GM18508 (cell line): Measurements from ENCODE around the gene PEX13.
A peak's percentile ranks its signal among the peaks of the same experiment; 100 is the strongest.

Experiments
- ATAC-seq: cut with Tn5 transposase; IDR thresholded peaks from one replicate; pipeline ENCODE4 v1.9.1; 2021; ENCODE audit warnings: moderate number of reproducible peaks; ENCODE audit not compliant: insufficient read depth, unreplicated experiment

The PEX13 gene

DNA sequence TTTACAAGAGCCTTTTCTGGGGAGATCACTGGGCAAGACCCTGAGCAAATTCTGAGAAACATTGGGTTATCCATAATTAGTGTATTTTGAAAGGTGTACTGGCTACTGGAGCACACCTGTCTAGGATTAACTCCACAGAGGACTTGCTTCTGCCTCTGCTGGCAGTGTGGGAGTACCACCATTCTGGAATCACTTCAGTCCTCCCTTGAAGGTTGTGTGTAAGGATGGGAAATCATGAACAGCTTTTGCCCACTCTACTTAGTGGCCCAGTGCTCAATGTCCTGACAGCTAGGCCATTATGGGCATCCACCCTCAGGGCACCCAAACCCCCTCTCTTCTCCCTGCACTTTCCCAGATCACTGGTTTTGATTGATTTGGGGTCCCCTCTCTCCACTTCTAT is 40.0 kb downstream of the PEX13 start:
- ATAC-seq = no peak

- no peak for ATAC-seq
These were observed 41.9 kb downstream of the PEX13 start for GRCh38 chr2:61059382-61059781.

DNA sequence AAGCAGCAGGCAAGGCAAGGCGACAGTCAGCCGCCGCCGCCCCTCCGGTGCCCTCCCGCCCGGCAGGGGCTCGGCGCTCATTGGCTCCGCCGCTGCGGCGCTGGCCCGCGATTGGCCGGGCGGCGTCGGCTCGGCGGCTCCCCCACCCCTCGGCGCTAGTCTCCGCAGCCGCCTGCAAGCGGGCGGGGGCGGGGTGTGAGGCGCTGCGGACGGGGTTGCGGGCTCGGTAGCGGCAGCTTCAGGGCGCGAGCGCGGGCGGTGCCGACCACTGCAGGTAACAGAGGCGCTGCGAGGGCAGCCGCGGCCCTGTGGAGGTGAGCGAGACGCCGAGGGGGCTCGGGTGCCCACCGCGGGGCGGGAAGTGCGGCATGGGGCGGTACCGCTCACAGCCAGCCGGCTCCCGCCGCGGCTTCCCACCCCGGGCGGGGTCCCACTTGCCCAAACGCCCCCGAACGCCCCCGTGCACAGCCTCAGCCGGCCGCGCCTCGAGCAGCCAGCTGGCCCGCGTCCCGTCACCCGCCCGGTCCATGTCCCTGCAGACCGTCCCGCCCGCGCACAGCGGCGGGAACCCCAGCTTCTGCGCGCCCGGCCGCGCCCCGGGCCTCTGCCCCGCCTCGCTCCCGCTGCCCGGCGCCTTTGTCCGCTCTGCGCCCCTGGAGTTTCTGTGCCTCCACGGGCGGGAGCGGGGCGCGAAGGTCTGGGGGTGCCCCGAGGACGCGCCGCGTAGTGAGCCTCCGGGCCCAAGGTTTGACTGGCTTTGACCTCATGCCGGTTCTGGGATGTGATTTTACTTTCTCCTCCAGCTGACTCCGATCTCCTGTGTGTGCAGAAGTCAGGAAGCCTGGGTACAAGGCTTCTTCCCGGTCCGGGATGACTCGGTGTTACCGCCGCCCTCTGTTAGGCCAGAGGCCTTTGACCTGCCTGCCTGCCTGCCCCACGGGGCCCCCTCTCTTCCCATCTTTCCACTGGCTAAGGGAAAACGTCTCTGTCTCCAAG is 48.5 kb downstream of the PEX13 start, which contains the start of gene SANBR:
SANBR (plus strand) TSS at position 158 of the 996 bp plus-strand sequence. CDS start 4,480 bp downstream, outside the sequence.
- peak; percentile 74 for ATAC-seq

- no peak for ATAC-seq
These were observed 56.6 kb downstream of the PEX13 start for GRCh38 chr2:61074100-61074499.

GRCh38 chr2:61085883-61086282 is 68.4 kb downstream of the PEX13 start:
- no peak for ATAC-seq

- ATAC-seq = no peak
These were observed 72.3 kb downstream of the PEX13 start for GRCh38 chr2:61089797-61090196.

- ATAC-seq = no peak
These were observed 72.9 kb downstream of the PEX13 start for GRCh38 chr2:61090386-61090921.

DNA sequence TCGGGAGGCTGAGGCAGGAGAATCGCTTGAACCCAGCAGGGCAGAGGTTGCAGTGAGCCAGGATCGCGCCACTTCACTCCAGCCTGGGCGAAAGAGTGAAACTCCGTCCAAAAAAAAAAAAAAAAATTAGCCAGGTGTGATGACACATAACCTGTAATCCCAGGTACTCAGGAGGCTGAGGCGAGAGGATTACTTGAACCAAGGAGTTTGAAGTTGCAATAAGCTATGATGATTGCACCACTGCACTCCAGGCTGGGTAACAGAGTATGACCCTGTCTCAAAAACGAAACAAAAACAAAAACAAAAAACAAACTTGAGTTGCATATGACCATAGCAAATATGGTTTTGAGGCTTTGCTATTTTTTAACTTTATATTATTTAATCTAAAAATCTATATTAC is 74.0 kb downstream of the PEX13 start:
- ATAC-seq = no peak

DNA sequence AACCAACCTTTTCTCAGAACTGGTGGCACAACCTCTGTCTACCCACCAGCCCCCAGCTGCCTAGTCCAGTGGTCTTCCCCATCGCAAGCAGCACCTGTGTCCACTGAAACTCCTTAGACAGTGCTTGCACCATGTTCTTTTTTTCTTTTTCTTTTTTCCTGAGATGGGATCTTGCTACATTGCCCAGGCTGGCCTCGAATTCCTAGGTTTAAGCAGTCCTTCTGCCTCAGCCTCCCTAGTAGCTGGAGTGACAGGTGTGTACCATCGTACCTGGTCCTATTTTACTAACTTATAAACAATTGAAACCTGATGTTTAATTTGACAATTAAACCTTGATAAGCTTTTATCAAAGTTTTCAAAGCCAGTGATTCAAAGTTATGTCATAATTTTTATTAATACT is 78.9 kb downstream of the PEX13 start:
- ATAC-seq = no peak

- no peak for ATAC-seq
These were observed 83.3 kb downstream of the PEX13 start for GRCh38 chr2:61100801-61101200.
